ENCODE data around the gene DOLK. TPM values are rescaled to one million over a fixed set of nuclear protein-coding genes. Genes with fewer than 3 reads are reported as not detected.

Gene DOLK
- polyA plus RNA-seq, 3 donors = 0.76 to 8.5 (median 7.0) TPM

DNA sequence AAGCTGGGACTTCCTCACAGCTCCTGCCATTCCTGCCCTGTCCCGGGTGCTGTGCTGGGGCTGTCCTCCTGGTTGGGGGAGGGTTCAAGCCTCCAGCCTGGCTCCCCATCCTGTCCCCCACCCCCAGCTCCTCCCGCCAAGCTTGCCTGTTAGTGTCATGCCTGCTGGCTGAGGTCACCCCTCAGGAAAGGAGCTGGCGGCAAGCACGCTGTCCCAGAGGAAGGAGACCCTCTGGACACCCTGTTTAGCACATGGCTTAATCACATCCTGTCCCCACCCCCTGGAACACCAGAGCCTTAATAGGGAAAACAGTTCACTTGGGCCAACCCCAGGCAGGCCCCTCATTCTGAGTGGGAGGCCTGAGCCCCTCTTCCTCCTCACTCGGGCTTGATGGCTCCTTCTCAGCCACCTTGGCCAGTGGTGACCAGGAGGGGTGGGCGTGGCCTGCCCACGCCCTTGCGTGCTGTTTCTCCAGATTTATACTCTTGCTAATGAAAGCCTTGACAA lies 35.8 kb downstream of the DOLK start:
- Mint-ChIP-seq H3K27ac (peak overlapping the region in 1 of 7 donors; percentile 18), H3K4me1 (no peaks in the 10 kb centered on the region), H3K36me3 (peaks cover 58 to 74% of the 10 kb centered on the region in 2 donors), H3K27me3 (ENCODE audit: low read depth in 3 of 3) (peaks cover 0 to 10% (median 0%) of the 10 kb centered on the region in 3 donors), H3K4me3 (no peak overlapping the region), H3K9me3 (peaks cover 0 to 3% (median 0%) of the 10 kb centered on the region in 7 donors)
- Histone ChIP-seq H4K20me1 (ENCODE audit: insufficient read depth, low read length) (peaks cover 19% of the 10 kb centered on the region), H3K27ac (ENCODE audit: low read depth in 1 of 2, low read length in 2 of 2) (no peak overlapping the region), H3K79me2 (ENCODE audit: insufficient read depth, low read length) (no peaks in the 10 kb centered on the region), H3K36me3 (replicated peaks in 1 of 2; ENCODE audit: control insufficient read depth in 1 of 2, insufficient read depth in 2 of 2, low read length in 2 of 2) (peaks cover 52 to 88% of the 10 kb centered on the region in 2 donors), H3K27me3 (ENCODE audit: control insufficient read depth in 2 of 2, insufficient read depth in 2 of 2, low read length in 2 of 2) (no peaks in the 10 kb centered on the region), H3K4me1 (ENCODE audit: control insufficient read depth in 1 of 2, insufficient read depth in 2 of 2, low read length in 2 of 2) (no peaks in the 10 kb centered on the region), H2AFZ (ENCODE audit: insufficient read depth, low read depth, low read length, poor library complexity, severe bottlenecking) (no peak overlapping the region), H3K4me2 (replicated peaks; ENCODE audit: extremely low read depth, low read length, poor library complexity, severe bottlenecking) (no peak overlapping the region), H3K4me3 (replicated peaks in 1 of 3; ENCODE audit: low read depth in 2 of 3, low read length in 3 of 3) (no peak overlapping the region), H3K9me3 (replicated peaks in 1 of 2; ENCODE audit: control insufficient read depth in 1 of 2, insufficient read depth in 1 of 2, low read length in 2 of 2) (no peaks in the 10 kb centered on the region), H3K9ac (ENCODE audit: insufficient read depth, low read length, poor library complexity, severe bottlenecking) (peak overlapping the region; percentile 8)
- DNase-seq = no peak
- no peak for TF ChIP-seq CTCF (IDR thresholded peaks at IDR 0.05)
- WGBS (ENCODE audit: insufficient coverage) = 41% methylated on average over 7 of the region's 8 CpGs
- intact Hi-C loops (cut with micrococcal nuclease) = no loop called here

- no peak for DNase-seq
- Histone ChIP-seq H3K4me1 (ENCODE audit: control insufficient read depth in 1 of 2, insufficient read depth in 2 of 2, low read length in 2 of 2) (no peaks in the 10 kb centered on the region), H2AFZ (ENCODE audit: insufficient read depth, low read depth, low read length, poor library complexity, severe bottlenecking) (no peak overlapping the region), H3K4me2 (replicated peaks; ENCODE audit: extremely low read depth, low read length, poor library complexity, severe bottlenecking) (no peak overlapping the region), H3K27ac (ENCODE audit: low read depth in 1 of 2, low read length in 2 of 2) (no peak overlapping the region), H3K27me3 (ENCODE audit: control insufficient read depth in 2 of 2, insufficient read depth in 2 of 2, low read length in 2 of 2) (no peaks in the 10 kb centered on the region), H4K20me1 (ENCODE audit: insufficient read depth, low read length) (peaks cover 19% of the 10 kb centered on the region), H3K9me3 (replicated peaks in 1 of 2; ENCODE audit: control insufficient read depth in 1 of 2, insufficient read depth in 1 of 2, low read length in 2 of 2) (no peaks in the 10 kb centered on the region), H3K36me3 (replicated peaks in 1 of 2; ENCODE audit: control insufficient read depth in 1 of 2, insufficient read depth in 2 of 2, low read length in 2 of 2) (peaks cover 45 to 82% of the 10 kb centered on the region in 2 donors), H3K79me2 (ENCODE audit: insufficient read depth, low read length) (no peaks in the 10 kb centered on the region), H3K4me3 (replicated peaks in 1 of 3; ENCODE audit: low read depth in 2 of 3, low read length in 3 of 3) (no peak overlapping the region), H3K9ac (ENCODE audit: insufficient read depth, low read length, poor library complexity, severe bottlenecking) (no peak overlapping the region)
- Mint-ChIP-seq H3K4me1 (no peaks in the 10 kb centered on the region), H3K27ac (peak overlapping the region in 2 of 7 donors; percentile 10 to 54), H3K9me3 (peaks cover 0 to 3% (median 0%) of the 10 kb centered on the region in 7 donors), H3K27me3 (ENCODE audit: low read depth in 3 of 3) (peaks cover 0 to 12% (median 0%) of the 10 kb centered on the region in 3 donors), H3K36me3 (peaks cover 53 to 72% of the 10 kb centered on the region in 2 donors), H3K4me3 (no peak overlapping the region)
- TF ChIP-seq CTCF (IDR thresholded peaks at IDR 0.05) = no peak
- 100% methylated on average over 6 of the region's 6 CpGs for WGBS (ENCODE audit: insufficient coverage)
- intact Hi-C loops (cut with micrococcal nuclease) = no loop called here
Observed at GRCh38 chr9:128910906-128911305, 36.5 kb downstream of the DOLK start.
